Smooth muscle cell (in vitro differentiated cells): ENCODE data around the gene UBE2E2. TPM values are rescaled to one million over a fixed set of nuclear protein-coding genes. Genes with fewer than 3 reads are reported as not detected.

ENCODE experiments used
- DNase-seq: peaks from one replicate; lab custom pipeline; 2025; ENCODE audit not compliant: unreplicated experiment; lab: John Stamatoyannopoulos, UW
- H2AFZ ChIP-seq: fragments of 200-600 bp; sonication (generic); 2 replicates; pipeline ENCODE4 v1.6.0; 2016; ENCODE audit warnings: antibody characterized with exemption, low read depth, mild to moderate bottlenecking
- H3F3A ChIP-seq: fragments of 200-600 bp; sonication (generic); 2 replicates; pipeline ENCODE4 v1.6.0; 2017; ENCODE audit warnings: antibody characterized with exemption, low read depth
- H3K27ac ChIP-seq: fragments of 200-600 bp; sonication (generic); 2 replicates; pipeline ENCODE4 v1.5.1; 2016; ENCODE audit warnings: low read depth, mild to moderate bottlenecking
- H3K27me3 ChIP-seq: fragments of 200-600 bp; sonication (generic); 2 replicates; pipeline ENCODE4 v1.6.1; 2016; ENCODE audit warnings: low read depth, mild to moderate bottlenecking
- H3K36me3 ChIP-seq: fragments of 200-600 bp; sonication (generic); 2 replicates; pipeline ENCODE4 v1.5.1; 2016; ENCODE audit warnings: low read depth
- H3K4me1 ChIP-seq: fragments of 200-600 bp; sonication (generic); 2 replicates; pipeline ENCODE4 v1.5.1; 2016; ENCODE audit warnings: low read depth
- H3K4me2 ChIP-seq: fragments of 200-600 bp; sonication (generic); 2 replicates; pipeline ENCODE4 v1.6.0; 2016; ENCODE audit warnings: mild to moderate bottlenecking
- H3K4me3 ChIP-seq: fragments of 200-600 bp; sonication (generic); 2 replicates; pipeline ENCODE4 v1.5.1; 2016; ENCODE audit warnings: mild to moderate bottlenecking
- H3K79me2 ChIP-seq: fragments of 200-600 bp; sonication (generic); 2 replicates; pipeline ENCODE4 v1.6.0; 2016; ENCODE audit warnings: low read depth, mild to moderate bottlenecking
- H3K9ac ChIP-seq: fragments of 200-600 bp; sonication (generic); 2 replicates; pipeline ENCODE4 v1.6.0; 2016; ENCODE audit warnings: low read depth
- H3K9me3 ChIP-seq: fragments of 200-600 bp; sonication (generic); replicated peaks from 2 replicates; pipeline ENCODE4 v1.5.1; 2016; ENCODE audit warnings: low read depth
- H4K20me1 ChIP-seq: fragments of 200-600 bp; sonication (generic); 2 replicates; pipeline ENCODE4 v1.6.0; 2016; ENCODE audit warnings: low read depth
- WGBS: methylation state at CpG from one replicate; pipeline ENCODE4 v1.1.7; 2016; ENCODE audit warnings: low lambda C conversion rate; 5-methylcytosine and 5-hydroxymethylcytosine counted together
- polyA plus RNA-seq: library from polyadenylated mRNA; unstranded; fragments of >200 nt; fragmentation: Nextera tagmentation; extraction: Ambion mirVana; gene quantifications from 2 replicates; pipeline ENCODE4 v1.2.1, GENCODE V29; 2016
- total RNA-seq: library from RNA; depleted of rRNA; stranded (reverse); fragments of >200 nt; gene quantifications from 2 replicates; pipeline ENCODE4 v1.2.3, GENCODE V29; 2014
- TF ChIP-seq, protein P1 (sequence below): fragments of 200-600 bp; sonication (generic); IDR thresholded peaks from 2 replicates; pipeline ENCODE4 v1.5.1; 2017; ENCODE audit warnings: borderline replicate concordance, mild to moderate bottlenecking, antibody characterized with exemption; ENCODE audit not compliant: insufficient read depth, poor library complexity, severe bottlenecking

The UBE2E2 gene
- total and polyA plus RNA-seq, 2 experiments from 2014 or later: 65.9 to 121 TPM

DNA sequence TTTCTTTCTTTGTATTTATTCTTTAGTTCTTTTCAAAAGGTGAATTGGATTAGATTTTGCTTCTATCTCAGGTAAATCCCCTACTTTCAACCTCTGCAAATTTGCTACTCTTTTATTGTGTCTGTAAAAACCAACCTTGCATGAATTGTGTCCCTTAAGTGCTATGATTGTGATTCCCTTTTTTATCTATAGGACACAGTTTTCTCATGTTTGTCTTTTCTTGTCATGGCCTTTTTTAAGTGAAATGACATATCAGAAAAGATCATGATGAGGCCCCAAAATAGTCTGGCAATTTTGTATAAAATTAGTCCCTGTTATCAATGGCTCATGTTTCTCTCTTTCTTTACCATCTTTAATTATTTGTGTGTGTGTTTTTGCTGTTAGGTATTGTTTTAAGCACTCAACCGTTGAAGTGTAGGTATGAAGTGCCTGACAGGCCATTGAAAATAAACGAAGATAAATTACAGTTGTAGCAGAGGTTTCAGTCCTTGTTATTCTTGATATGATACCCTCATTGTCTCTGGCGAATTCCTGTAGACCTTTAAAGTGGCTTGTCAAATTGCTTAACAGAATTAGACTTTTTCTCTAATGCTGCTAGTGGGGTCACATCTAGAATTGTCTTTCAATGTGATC, 184.3 kb downstream of the UBE2E2 start:
- 86% methylated on average over 3 of the region's 3 CpGs for WGBS
- TF ChIP-seq, protein P1, sequence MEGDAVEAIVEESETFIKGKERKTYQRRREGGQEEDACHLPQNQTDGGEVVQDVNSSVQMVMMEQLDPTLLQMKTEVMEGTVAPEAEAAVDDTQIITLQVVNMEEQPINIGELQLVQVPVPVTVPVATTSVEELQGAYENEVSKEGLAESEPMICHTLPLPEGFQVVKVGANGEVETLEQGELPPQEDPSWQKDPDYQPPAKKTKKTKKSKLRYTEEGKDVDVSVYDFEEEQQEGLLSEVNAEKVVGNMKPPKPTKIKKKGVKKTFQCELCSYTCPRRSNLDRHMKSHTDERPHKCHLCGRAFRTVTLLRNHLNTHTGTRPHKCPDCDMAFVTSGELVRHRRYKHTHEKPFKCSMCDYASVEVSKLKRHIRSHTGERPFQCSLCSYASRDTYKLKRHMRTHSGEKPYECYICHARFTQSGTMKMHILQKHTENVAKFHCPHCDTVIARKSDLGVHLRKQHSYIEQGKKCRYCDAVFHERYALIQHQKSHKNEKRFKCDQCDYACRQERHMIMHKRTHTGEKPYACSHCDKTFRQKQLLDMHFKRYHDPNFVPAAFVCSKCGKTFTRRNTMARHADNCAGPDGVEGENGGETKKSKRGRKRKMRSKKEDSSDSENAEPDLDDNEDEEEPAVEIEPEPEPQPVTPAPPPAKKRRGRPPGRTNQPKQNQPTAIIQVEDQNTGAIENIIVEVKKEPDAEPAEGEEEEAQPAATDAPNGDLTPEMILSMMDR: no peak

GRCh38 chr3:23389089-23389488, 186.0 kb downstream of the UBE2E2 start:
- H3F3A ChIP-seq: no peaks in the 10 kb centered on the region
- 80% methylated on average over 5 of the region's 5 CpGs for WGBS

More for the DNA sequence above, 184.3 kb downstream of the UBE2E2 start:
- Histone ChIP-seq H3K9me3 (no peaks in the 10 kb centered on the region), H3K4me2 (no peak overlapping the region), H3F3A (no peaks in the 10 kb centered on the region), H3K4me1 (no peaks in the 10 kb centered on the region), H3K27me3 (no peaks in the 10 kb centered on the region), H3K79me2 (peaks cover 21% of the 10 kb centered on the region), H3K4me3 (no peak overlapping the region), H2AFZ (no peak overlapping the region), H4K20me1 (peaks cover 80% of the 10 kb centered on the region), H3K36me3 (no peaks in the 10 kb centered on the region), H3K9ac (no peak overlapping the region), H3K27ac (no peak overlapping the region)
- no peak for DNase-seq

DNA sequence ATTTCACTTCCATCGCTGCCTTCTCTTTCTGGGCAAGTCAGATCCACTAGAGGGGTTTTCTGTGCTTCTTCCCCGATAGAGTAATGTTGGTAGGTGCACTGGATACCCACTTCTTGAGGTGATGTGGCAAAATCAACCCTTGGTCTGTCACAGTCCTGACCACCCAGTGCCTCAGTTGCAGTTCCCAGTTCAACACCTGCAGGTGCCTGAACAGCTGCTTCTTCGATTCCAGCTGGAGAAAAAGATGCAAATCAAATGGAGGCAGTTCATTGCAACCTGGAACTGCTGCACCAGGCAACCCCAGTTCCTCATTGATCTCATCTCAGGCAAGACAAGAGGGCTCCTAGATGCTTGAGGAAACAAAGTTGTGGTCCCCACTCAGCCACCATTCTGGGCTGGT, 186.6 kb downstream of the UBE2E2 start:
- no peaks in the 10 kb centered on the region for H3F3A ChIP-seq
- no peak overlapping the region for H3K9ac ChIP-seq
- H4K20me1 ChIP-seq: peaks cover 79% of the 10 kb centered on the region
- H3K36me3 ChIP-seq: no peaks in the 10 kb centered on the region
- TF ChIP-seq, protein P1: no peak
- H3K9me3 ChIP-seq: no peaks in the 10 kb centered on the region
- H3K4me2 ChIP-seq: no peak overlapping the region
- 95% methylated on average over 3 of the region's 3 CpGs for WGBS
- no peak for DNase-seq
- H3K79me2 ChIP-seq: peaks cover 21% of the 10 kb centered on the region
- no peak overlapping the region for H3K4me3 ChIP-seq
- no peaks in the 10 kb centered on the region for H3K27me3 ChIP-seq
- H3K4me1 ChIP-seq: no peaks in the 10 kb centered on the region
- no peak overlapping the region for H2AFZ ChIP-seq
- H3K27ac ChIP-seq: no peak overlapping the region

More at GRCh38 chr3:23389089-23389488, 186.0 kb downstream of the UBE2E2 start:
- Histone ChIP-seq H3K27me3 (no peaks in the 10 kb centered on the region), H3K4me3 (no peak overlapping the region), H3K9me3 (no peaks in the 10 kb centered on the region), H3K79me2 (peaks cover 21% of the 10 kb centered on the region), H3K36me3 (no peaks in the 10 kb centered on the region), H4K20me1 (peaks cover 79% of the 10 kb centered on the region), H3K9ac (no peak overlapping the region), H3K4me2 (no peak overlapping the region), H2AFZ (no peak overlapping the region), H3K4me1 (no peaks in the 10 kb centered on the region), H3K27ac (no peak overlapping the region)
- DNase-seq: no peak
- TF ChIP-seq, protein P1: no peak

- Histone ChIP-seq H3F3A (no peaks in the 10 kb centered on the region), H3K4me2 (no peak overlapping the region), H3K9ac (no peak overlapping the region), H3K4me3 (no peak overlapping the region), H3K4me1 (no peaks in the 10 kb centered on the region), H2AFZ (no peak overlapping the region), H3K79me2 (peaks cover 16% of the 10 kb centered on the region), H4K20me1 (peaks cover 80% of the 10 kb centered on the region), H3K36me3 (no peaks in the 10 kb centered on the region), H3K27me3 (no peaks in the 10 kb centered on the region), H3K27ac (no peak overlapping the region), H3K9me3 (no peaks in the 10 kb centered on the region)
- DNase-seq: no peak
- TF ChIP-seq, protein P1: no peak
- 92% methylated on average over 2 of the region's 2 CpGs for WGBS
Measured at GRCh38 chr3:23390446-23390845, 187.3 kb downstream of the UBE2E2 start.
